ENCODE data around the gene SPAG9.

- TF ChIP-seq CTCF (IDR thresholded peaks at IDR 0.05), result no peak
- no peak for TF ChIP-seq POLR2A (IDR thresholded peaks at IDR 0.05)
These were observed 116.4 kb downstream of the SPAG9 start for GRCh38 chr17:51004249-51004648.
